NOMO-1 treated with DMSO at 0.1 percent for 48 hours (cell line): ENCODE measurements around the gene LIMCH1.
A peak's percentile ranks its signal among the peaks of the same experiment; 100 is the strongest.
"Not testable (repeated sequence)": the region's sequence is repeated elsewhere in the genome, so short reads cannot be mapped to it uniquely, and the experiment has no call there.

Source experiments
- DNase-seq: peaks from one replicate; lab custom pipeline; 2025; ENCODE audit not compliant: unreplicated experiment; lab: John Stamatoyannopoulos, UW

Gene LIMCH1

GRCh38 chr4:41538017-41538733 is at the start of gene LIMCH1:
Gene LIMCH1, plus strand, starts transcription at chr4:41538157. Its CDS starts 67,839 bp downstream, at chr4:41605996.
- no peak for DNase-seq

- not testable (repeated sequence) for DNase-seq
Measured at GRCh38 chr4:41491081-41491576, 46.8 kb upstream of the LIMCH1 start.

- DNase-seq, result no peak
Measured at GRCh38 chr4:41496977-41497376, 41.0 kb upstream of the LIMCH1 start.

- DNase-seq, result no peak
Measured at GRCh38 chr4:41498177-41498576, 39.8 kb upstream of the LIMCH1 start.

- DNase-seq, result no peak
Measured at GRCh38 chr4:41504167-41504818, 33.7 kb upstream of the LIMCH1 start.

GRCh38 chr4:41505161-41505661 is 32.7 kb upstream of the LIMCH1 start:
- DNase-seq, result no peak

GRCh38 chr4:41506130-41506529 is 31.8 kb upstream of the LIMCH1 start:
- no peak for DNase-seq

GRCh38 chr4:41507291-41507947 is 30.5 kb upstream of the LIMCH1 start:
- DNase-seq, result no peak

- no peak for DNase-seq
Measured at GRCh38 chr4:41509451-41509866, 28.5 kb upstream of the LIMCH1 start.

- DNase-seq, result no peak
Measured at GRCh38 chr4:41510179-41510578, 27.8 kb upstream of the LIMCH1 start.

- peak; percentile 88 for DNase-seq
Measured at GRCh38 chr4:41512136-41512535, 25.8 kb upstream of the LIMCH1 start.

- DNase-seq, result peak; percentile 87
Measured at GRCh38 chr4:41512596-41512995, 25.4 kb upstream of the LIMCH1 start.

GRCh38 chr4:41514169-41514568 is 23.8 kb upstream of the LIMCH1 start:
- no peak for DNase-seq

- peak; percentile 86 for DNase-seq
Measured at GRCh38 chr4:41514766-41515481, 23.0 kb upstream of the LIMCH1 start.

GRCh38 chr4:41517121-41517520 is 20.8 kb upstream of the LIMCH1 start:
- no peak for DNase-seq

GRCh38 chr4:41517747-41518146 is 20.2 kb upstream of the LIMCH1 start:
- no peak for DNase-seq

- no peak for DNase-seq
Measured at GRCh38 chr4:41524425-41524824, 13.5 kb upstream of the LIMCH1 start.

- DNase-seq, result no peak
Measured at GRCh38 chr4:41525129-41525528, 12.8 kb upstream of the LIMCH1 start.

GRCh38 chr4:41526628-41527027 is 11.3 kb upstream of the LIMCH1 start:
- DNase-seq, result no peak

GRCh38 chr4:41528512-41529205 is 9.3 kb upstream of the LIMCH1 start:
- no peak for DNase-seq
